K562 (cell line): ENCODE results near the gene ZNF549. TPM values are rescaled to one million over a fixed set of nuclear protein-coding genes. Genes with fewer than 3 reads are reported as not detected.

Experiments used
- ARID2 ChIP-seq: fragments of 450-650 bp; IDR thresholded peaks from 2 replicates; pipeline ENCODE4 v1.6.1; 2017; ENCODE audit warnings: antibody characterized with exemption, mild to moderate bottlenecking
- BCLAF1 ChIP-seq, 2 experiments: fragments of 450-650 bp in 1 of 2; IDR thresholded peaks; 2 replicates each; pipeline ENCODE4 v1.6.1; 2011 to 2017; ENCODE audit warnings: low read depth in 2 of 2, antibody characterized with exemption in 1 of 2, borderline replicate concordance in 1 of 2, low read length in 1 of 2, mild to moderate bottlenecking in 1 of 2, mixed read lengths in 1 of 2; ENCODE audit not compliant: control insufficient read depth in 1 of 2
- BMI1 ChIP-seq: fragments of 150-350 bp; IDR thresholded peaks from 2 replicates; pipeline ENCODE4 v1.6.1; 2014; ENCODE audit warnings: low read length
- BRCA1 ChIP-seq, 2 experiments: fragments of 450-650 bp in 1 of 2; sonication (generic) in 1 of 2; formaldehyde crosslinking in 1 of 2; IDR thresholded peaks; 2 replicates each; pipeline versions ENCODE4 v1.5.0 to v1.6.1; 2017 to 2020; ENCODE audit warnings: mild to moderate bottlenecking in 1 of 2, missing genetic modification reagents in 1 of 2
- BRF2 ChIP-seq: IDR thresholded peaks from 3 replicates; pipeline ENCODE4 v1.6.1; 2011; ENCODE audit warnings: borderline replicate concordance, mild to moderate bottlenecking; ENCODE audit not compliant: insufficient read length, insufficient read depth
- CBX5 ChIP-seq: IDR thresholded peaks from 2 replicates; pipeline ENCODE4 v1.6.1; 2014; ENCODE audit warnings: low read depth, borderline replicate concordance
- CREB3 ChIP-seq: fragments of 450-650 bp; conservative IDR thresholded peaks from 2 replicates; pipeline ENCODE4 v1.6.1; 2016; ENCODE audit warnings: missing genetic modification characterization, low read depth, mild to moderate bottlenecking, missing compliant biosample characterization, moderate library complexity
- DACH1 ChIP-seq: fragments of 450-650 bp; IDR thresholded peaks from 2 replicates; pipeline ENCODE4 v1.6.1; 2018; ENCODE audit not compliant: partially characterized antibody
- ELF4 ChIP-seq: fragments of 450-650 bp; formaldehyde crosslinking; IDR thresholded peaks from 2 replicates; pipeline ENCODE4 v1.4.0; 2022; ENCODE audit warnings: missing genetic modification characterization
- HES1 ChIP-seq: fragments of 450-650 bp; IDR thresholded peaks from 2 replicates; pipeline ENCODE4 v1.6.1; 2016; ENCODE audit warnings: low read depth, mild to moderate bottlenecking, moderate library complexity
- MBD2 ChIP-seq: sonication (generic); IDR thresholded peaks from 2 replicates; pipeline ENCODE4 v1.6.1; 2016; ENCODE audit warnings: low read depth, borderline replicate concordance
- NFE2L1 ChIP-seq: fragments of 450-650 bp; IDR thresholded peaks from 2 replicates; pipeline ENCODE4 v1.6.1; 2016; ENCODE audit warnings: missing genetic modification characterization, low read depth, mild to moderate bottlenecking, missing compliant biosample characterization, moderate library complexity, borderline replicate concordance
- NR2C2 ChIP-seq, 2 experiments: fragments of 200-800 bp in 1 of 2; sonication (Bioruptor generic) in 1 of 2; sonication (generic) in 1 of 2; formaldehyde crosslinking in 1 of 2; IDR thresholded peaks; 2 replicates each; pipeline versions ENCODE4 v1.6.1 to v1.8.0; 2016 to 2022; ENCODE audit warnings: mild to moderate bottlenecking in 1 of 2, missing compliant biosample characterization in 1 of 2, missing genetic modification characterization in 1 of 2, missing genetic modification reagents in 1 of 2
- NRF1 ChIP-seq, 2 experiments: fragments of 450-650 bp; IDR thresholded peaks in 1 of 2; conservative IDR thresholded peaks in 1 of 2; 2 replicates each; pipeline ENCODE4 v1.6.1; 2014; ENCODE audit warnings: mild to moderate bottlenecking in 2 of 2
- PYGO2 ChIP-seq: fragments of 450-650 bp; IDR thresholded peaks from 2 replicates; pipeline ENCODE4 v1.6.1; 2016; ENCODE audit warnings: mild to moderate bottlenecking, missing genetic modification characterization, moderate library complexity, missing compliant biosample characterization
- RBM17 ChIP-seq: fragments of 200-400 bp; formaldehyde crosslinking; IDR thresholded peaks from 2 replicates; pipeline ENCODE4 v1.6.1; 2017; ENCODE audit warnings: low read depth, mild to moderate bottlenecking, low read length, borderline replicate concordance
- SIRT6 ChIP-seq: IDR thresholded peaks from one replicate; pipeline ENCODE4 v1.6.1; 2012; ENCODE audit warnings: low read depth, mild to moderate bottlenecking, control low read depth, inconsistent platforms, low read length, moderate library complexity
- SOX6 ChIP-seq: fragments of 450-650 bp; IDR thresholded peaks from 2 replicates; pipeline ENCODE4 v1.6.1; 2014; ENCODE audit warnings: mild to moderate bottlenecking
- TOE1 ChIP-seq, 2 experiments: fragments of 450-650 bp in 1 of 2; sonication (generic) in 1 of 2; formaldehyde crosslinking in 1 of 2; IDR thresholded peaks; 2 replicates each; pipeline versions ENCODE4 v1.7.1 to v1.8.0; 2016 to 2022; ENCODE audit warnings: borderline replicate concordance in 2 of 2, mild to moderate bottlenecking in 2 of 2, antibody characterized with exemption in 1 of 2, inconsistent platforms in 1 of 2, low read depth in 1 of 2, missing genetic modification reagents in 1 of 2, moderate library complexity in 1 of 2
- ZKSCAN1 ChIP-seq: fragments of 150-350 bp; IDR thresholded peaks from 2 replicates; pipeline ENCODE4 v1.6.1; 2016; ENCODE audit warnings: low read depth, low read length
- ZNF146 ChIP-seq: IDR thresholded peaks from one replicate; pipeline ENCODE4 v1.6.1; 2018; ENCODE audit warnings: missing compliant biosample characterization; ENCODE audit not compliant: unreplicated experiment
- ZNF696 ChIP-seq: fragments of 250-450 bp; sonication (Bioruptor Pico); conservative IDR thresholded peaks from 2 replicates; pipeline ENCODE4 v1.4.0; 2020; ENCODE audit warnings: mild to moderate bottlenecking, moderate library complexity
- polyA plus RNA-seq, 8 experiments: library from polyadenylated mRNA; depleted of rRNA in 4 of 8; stranded (reverse) in 5 of 8; unstranded in 3 of 8; fragments of >200 nt; fragmentation: Nextera tagmentation in 2 of 8; fragmentation: Illumina TruSeq in 1 of 8; extraction: Ambion mirVana in 2 of 8; extraction: Trizol in 1 of 8; gene quantifications; 2 replicates each; pipeline versions ENCODE4 v1.2.1 to v1.2.3, GENCODE V29; 2011 to 2014; ENCODE audit warnings: inconsistent platforms in 1 of 8, missing spikeins in 1 of 8
- total RNA-seq, 7 experiments: library from RNA; depleted of rRNA in 6 of 7; stranded (reverse); fragments of >200 nt in 6 of 7; fragmentation: Illumina TruSeq in 2 of 7; extraction: Trizol in 2 of 7; gene quantifications; 2 replicates each; pipeline versions ENCODE4 v1.2.1 to v1.2.3, GENCODE V29; 2011 to 2021; ENCODE audit warnings: low replicate concordance in 1 of 7

ZNF549 gene
- total and polyA plus RNA-seq, 9 of the 15 experiments (the other 6 are each of a cell fraction or from before 2014, with no cell fraction given): 0.03 to 0.68 (median 0.25) TPM

GRCh38 chr19:57599761-57600383 lies 72.7 kb downstream of the ZNF549 start, which contains the start of gene ZNF530 (continued):
- TF ChIP-seq NRF1 (conservative IDR thresholded peaks at IDR 0.05 in 1 of 2, IDR thresholded peaks at IDR 0.05 in 1 of 2) (peak; percentile 38 to 62; a peak in 3 of 4 replicates), ARID2 (no peak), HES1 (no peak), SOX6 (no peak), BCLAF1 (IDR thresholded peaks at IDR 0.05; ENCODE audit: borderline replicate concordance in 1 of 2, control insufficient read depth in 1 of 2, low read depth in 2 of 2, low read length in 1 of 2) (no peak), DACH1 (no peak), NFE2L1 (no peak), SIRT6 (no peak), ELF4 (CRISPR knock-in tag) (no peak), ZNF696 (CRISPR knock-in tag) (no peak), CREB3 (tag) (no peak), CBX5 (no peak), BRCA1 (IDR thresholded peaks at IDR 0.05) (no peak), BRCA1 (CRISPR knock-in tag; IDR thresholded peaks at IDR 0.05) (no peak), ZKSCAN1 (no peak), MBD2 (peak; percentile 69), TOE1 (IDR thresholded peaks at IDR 0.05; ENCODE audit: borderline replicate concordance) (no peak), TOE1 (CRISPR knock-in tag; IDR thresholded peaks at IDR 0.05; ENCODE audit: borderline replicate concordance, low read depth) (no peak), ZNF146 (CRISPR knock-in tag) (no peak), BRF2 (no peak), BMI1 (no peak), NR2C2 (CRISPR knock-in tag; IDR thresholded peaks at IDR 0.05) (no peak), NR2C2 (tag; IDR thresholded peaks at IDR 0.05) (peak; percentile 82), PYGO2 (tag) (no peak), RBM17 (no peak)
